GM18511 (cell line): ENCODE data around the gene RFX4.

ENCODE experiments used
- ATAC-seq: cut with Tn5 transposase; IDR thresholded peaks from one replicate; pipeline ENCODE4 v1.9.1; 2021; ENCODE audit warnings: mild to moderate bottlenecking, moderate library complexity; ENCODE audit not compliant: unreplicated experiment

RFX4 gene

GRCh38 chr12:106582641-106583230 lies at the start of gene RFX4:
RFX4 (plus strand) TSS chr12:106583004; CDS start chr12:106583321, 317 bp downstream.
- ATAC-seq = no peak

- ATAC-seq = no peak
Measured at GRCh38 chr12:106541201-106541600, 41.6 kb upstream of the RFX4 start.

GRCh38 chr12:106551410-106551809 lies 31.4 kb upstream of the RFX4 start:
- ATAC-seq = no peak

GRCh38 chr12:106552228-106552627 lies 30.6 kb upstream of the RFX4 start:
- no peak for ATAC-seq

GRCh38 chr12:106564678-106565329 lies 18.0 kb upstream of the RFX4 start:
- no peak for ATAC-seq

- no peak for ATAC-seq
Measured at GRCh38 chr12:106566771-106567170, 16.0 kb upstream of the RFX4 start.

GRCh38 chr12:106573239-106573638 lies 9.6 kb upstream of the RFX4 start:
- no peak for ATAC-seq

- ATAC-seq = no peak
Measured at GRCh38 chr12:106576848-106577247, 6.0 kb upstream of the RFX4 start.

- no peak for ATAC-seq
Measured at GRCh38 chr12:106580671-106581508, 1.9 kb upstream of the RFX4 start.

- no peak for ATAC-seq
Measured at GRCh38 chr12:106581543-106582248, 1.1 kb upstream of the RFX4 start.

- no peak for ATAC-seq
Measured at GRCh38 chr12:106582249-106582591, 584 bp upstream of the RFX4 start.

- no peak for ATAC-seq
Measured at GRCh38 chr12:106583242-106584103, 669 bp downstream of the RFX4 start.

- ATAC-seq = no peak
Measured at GRCh38 chr12:106584104-106585064, 1.6 kb downstream of the RFX4 start.

- ATAC-seq = no peak
Measured at GRCh38 chr12:106585105-106585520, 2.3 kb downstream of the RFX4 start.

- no peak for ATAC-seq
Measured at GRCh38 chr12:106585521-106586277, 2.9 kb downstream of the RFX4 start.

GRCh38 chr12:106586278-106586802 lies 3.5 kb downstream of the RFX4 start:
- ATAC-seq = no peak

GRCh38 chr12:106586803-106587684 lies 4.2 kb downstream of the RFX4 start:
- no peak for ATAC-seq
